ENCODE results near the gene DSG1.
"Not testable (repeated sequence)": the region's sequence is repeated elsewhere in the genome, so short reads cannot be mapped to it uniquely, and the experiment has no call there.

DSG1 gene

GRCh38 chr18:31317860-31318259 lies at the start of gene DSG1:
Gene DSG1, plus strand, starts transcription at chr18:31318160. Its CDS starts 141 bp downstream, at chr18:31318301.
- no peak for DNase-seq

- DNase-seq, result no peak
Measured at GRCh38 chr18:31268985-31269406, 49.0 kb upstream of the DSG1 start.

DNA sequence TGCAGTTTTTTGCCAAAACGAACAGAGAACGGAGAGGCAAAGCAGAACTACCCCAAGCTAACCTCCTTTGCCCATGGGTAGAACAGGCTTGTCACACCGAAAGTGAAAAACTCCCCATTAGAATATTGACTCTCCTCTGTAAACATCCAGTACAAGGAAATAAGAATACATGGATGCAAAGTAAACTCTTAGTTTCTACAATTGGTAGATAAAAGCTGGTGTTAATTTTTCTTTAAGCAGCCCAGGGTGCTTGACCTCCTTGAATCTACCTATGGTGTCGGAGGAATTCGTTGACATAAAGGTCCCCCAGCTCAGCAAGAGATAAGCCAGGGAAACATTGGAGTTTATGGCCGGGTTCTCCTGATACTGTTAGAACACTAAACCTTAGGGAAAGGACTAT lies 48.4 kb upstream of the DSG1 start:
- no peak for DNase-seq

DNA sequence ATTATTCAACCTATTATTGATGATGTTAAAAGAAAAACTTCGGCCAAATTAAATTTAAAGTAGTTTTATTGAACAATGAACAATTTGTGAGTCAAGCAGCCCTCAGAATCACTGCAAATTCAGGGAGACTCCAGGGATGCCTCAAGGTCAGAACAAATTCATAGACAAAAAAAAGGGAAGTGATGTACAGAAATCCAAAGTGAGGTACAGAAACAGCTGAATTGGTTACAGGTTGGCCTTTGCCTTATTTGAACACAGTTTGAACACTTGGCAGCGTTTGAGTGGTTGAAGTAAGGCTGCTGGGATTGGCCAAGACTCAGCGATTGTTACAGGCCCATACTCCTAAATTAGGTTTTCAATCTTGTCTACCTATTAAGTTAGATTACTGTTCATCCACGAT lies 47.4 kb upstream of the DSG1 start:
- no peak for DNase-seq

- no peak for DNase-seq
Measured at GRCh38 chr18:31273812-31274527, 44.0 kb upstream of the DSG1 start.

DNA sequence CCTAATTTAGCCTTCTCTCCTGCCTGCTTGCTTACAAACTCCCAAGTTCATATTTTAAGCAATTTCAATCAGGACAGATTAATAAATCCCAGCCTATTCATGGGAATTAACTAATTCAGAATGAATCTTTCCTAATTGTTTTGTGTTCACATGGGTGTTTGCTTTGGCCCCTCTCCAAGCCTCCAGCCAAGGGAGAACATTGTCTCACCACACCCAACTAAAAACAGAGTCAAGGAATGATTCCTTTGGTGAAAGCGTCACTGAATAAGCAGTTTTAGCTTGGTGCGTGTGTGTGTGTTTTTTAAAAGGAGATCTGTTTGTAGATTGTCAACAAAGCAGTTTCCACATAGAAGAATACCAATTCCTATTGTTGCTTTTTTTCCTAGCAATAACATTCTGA lies 43.0 kb upstream of the DSG1 start:
- no peak for DNase-seq

DNA sequence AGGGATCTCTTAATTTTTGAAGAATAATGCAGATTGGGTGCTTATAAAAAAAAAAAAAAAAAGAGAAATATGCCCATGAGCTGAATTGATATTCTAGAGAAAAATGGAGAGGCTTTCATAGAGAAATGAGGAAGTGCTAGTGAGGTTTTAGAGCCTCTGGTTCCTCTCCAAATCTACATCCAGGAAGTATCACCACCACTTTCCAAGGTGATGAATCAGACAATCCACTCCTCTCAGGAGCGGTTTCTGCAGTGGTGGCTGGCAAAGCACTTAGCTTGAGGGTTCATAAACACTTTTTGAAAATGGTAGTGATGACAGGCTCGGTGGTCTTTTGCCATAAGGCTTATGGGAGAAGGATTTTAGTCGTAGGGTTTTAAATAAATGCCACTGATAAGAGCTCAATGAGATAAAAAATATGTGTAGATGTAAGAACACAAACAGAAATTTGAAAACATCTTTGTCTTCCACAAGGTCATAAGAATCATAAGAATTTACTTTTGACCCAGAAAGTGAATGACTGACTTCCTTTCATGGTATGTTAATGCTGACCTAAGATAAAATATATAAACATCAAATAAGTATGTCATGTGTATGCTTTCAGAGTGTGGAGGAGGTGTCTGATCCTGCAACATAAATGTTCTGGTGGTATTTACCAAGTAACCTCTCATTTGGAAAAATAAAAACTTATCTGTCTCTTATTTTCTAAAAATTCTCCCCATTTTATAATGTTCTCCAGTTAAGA lies 42.1 kb upstream of the DSG1 start:
- no peak for DNase-seq

- no peak for DNase-seq
Measured at GRCh38 chr18:31278609-31279071, 39.3 kb upstream of the DSG1 start.

- no peak for DNase-seq
Measured at GRCh38 chr18:31280502-31280901, 37.5 kb upstream of the DSG1 start.

- DNase-seq, result no peak
Measured at GRCh38 chr18:31281437-31281836, 36.5 kb upstream of the DSG1 start.

GRCh38 chr18:31289446-31289845 lies 28.5 kb upstream of the DSG1 start:
- not testable (repeated sequence) for DNase-seq

DNA sequence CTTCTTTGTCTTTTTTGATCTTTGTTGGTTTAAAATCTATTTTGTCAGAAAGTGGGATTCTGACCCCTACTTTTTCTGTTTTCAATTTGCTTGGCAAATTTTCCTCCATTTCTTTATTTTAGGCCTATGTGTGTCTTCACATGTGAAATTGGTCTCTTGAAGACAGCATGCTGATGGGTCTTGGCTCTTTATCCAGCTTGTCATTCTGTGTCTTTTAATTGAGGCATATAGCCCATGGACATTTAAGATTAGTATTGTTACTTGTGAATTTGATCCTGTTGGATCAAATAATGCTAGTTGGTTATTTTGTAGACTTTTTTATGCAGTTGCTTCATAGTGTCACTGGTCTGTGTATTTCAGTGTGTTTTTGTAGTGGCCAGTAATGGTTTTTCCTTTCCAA lies 26.3 kb upstream of the DSG1 start:
- no peak for DNase-seq

DNA sequence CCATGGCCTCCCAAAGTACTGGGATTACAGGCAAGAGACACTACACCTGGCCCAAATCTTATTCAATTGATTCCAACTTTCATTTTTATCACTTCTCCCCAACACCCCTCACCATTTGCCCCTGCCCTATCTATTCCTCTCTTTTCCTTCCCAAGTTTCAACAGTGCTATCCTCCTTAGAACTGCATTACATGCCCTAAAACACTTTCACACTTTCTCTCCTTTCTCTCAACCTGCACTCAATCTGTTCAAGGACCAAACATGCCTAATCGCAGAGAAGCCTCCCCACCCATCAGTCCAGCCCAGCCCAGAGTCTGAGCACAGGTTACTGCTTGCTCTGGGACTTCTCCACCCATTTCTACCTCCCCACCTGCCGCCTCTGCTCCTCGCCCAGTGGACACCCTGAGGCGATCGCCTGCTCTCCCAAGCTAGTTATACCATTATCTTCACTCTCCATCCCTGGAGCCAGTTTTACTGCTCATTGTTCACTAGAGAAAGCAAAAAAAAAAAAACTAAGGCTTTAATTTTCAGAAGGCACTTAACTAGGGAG lies 23.7 kb upstream of the DSG1 start:
- no peak for DNase-seq

GRCh38 chr18:31297248-31297647 lies 20.7 kb upstream of the DSG1 start:
- DNase-seq, result no peak

DNA sequence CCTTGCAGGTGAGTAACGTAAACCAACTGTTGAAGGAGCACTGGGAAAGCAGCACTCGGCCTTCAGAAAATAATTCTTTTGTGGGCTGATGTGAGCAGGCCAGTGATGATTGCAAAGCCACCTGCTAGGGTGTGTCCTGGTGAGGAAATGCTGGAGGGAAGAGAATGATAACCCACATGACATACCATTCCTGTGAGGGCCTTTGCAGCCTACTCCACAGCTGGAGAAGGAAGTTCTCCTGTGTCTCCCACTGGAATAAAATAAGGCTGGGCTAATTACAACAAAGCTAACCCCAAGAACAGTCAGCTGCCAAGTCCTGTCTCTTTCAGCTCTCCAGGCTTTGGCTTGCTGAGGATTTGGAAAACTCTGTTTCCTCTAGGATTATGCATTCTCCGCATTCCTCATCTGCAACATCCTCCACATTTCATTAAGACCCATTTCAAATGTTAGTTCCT lies 16.7 kb upstream of the DSG1 start:
- no peak for DNase-seq

GRCh38 chr18:31302991-31303390 lies 15.0 kb upstream of the DSG1 start:
- no peak for DNase-seq

- DNase-seq, result no peak
Measured at GRCh38 chr18:31303771-31304170, 14.2 kb upstream of the DSG1 start.

DNA sequence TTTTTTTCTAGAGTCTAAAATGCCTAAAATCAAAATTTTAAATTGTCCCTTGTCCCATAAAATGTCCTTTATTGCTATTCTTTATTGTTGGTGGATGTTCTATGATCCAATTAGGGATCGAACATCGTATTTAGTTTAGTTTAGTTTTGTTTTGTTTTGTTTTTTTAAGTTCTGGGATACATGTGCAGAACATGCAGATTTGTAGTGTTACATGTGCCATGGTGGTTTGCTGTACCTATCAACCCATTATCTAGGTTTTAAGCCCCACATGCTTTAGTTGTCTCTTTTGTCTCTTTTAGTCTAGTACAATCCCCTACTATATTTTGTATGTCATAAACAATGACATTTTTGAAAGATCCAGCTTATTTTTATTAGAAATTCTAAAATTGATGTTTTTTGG lies 8.8 kb upstream of the DSG1 start:
- no peak for DNase-seq

DNA sequence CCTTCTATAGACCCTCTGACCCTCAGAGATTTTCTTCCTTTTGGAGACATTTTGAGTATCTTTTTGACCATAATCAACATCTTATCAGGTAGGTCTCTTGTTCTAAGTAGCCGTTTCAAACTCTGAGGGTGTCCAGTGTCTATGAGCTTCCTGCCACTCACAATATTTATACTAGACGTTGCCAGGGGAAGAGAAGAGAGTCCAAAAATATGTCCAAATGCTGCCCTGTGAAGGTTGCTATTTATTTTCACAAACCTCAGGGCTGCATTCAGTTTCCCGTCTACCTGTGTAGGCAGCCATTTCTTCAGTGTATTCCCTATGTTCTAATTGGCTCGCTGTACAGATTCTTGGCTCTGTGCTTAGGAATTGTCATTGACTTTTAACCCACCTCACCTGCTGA lies 986 bp upstream of the DSG1 start:
- DNase-seq, result no peak

GRCh38 chr18:31321719-31322118 lies 3.8 kb downstream of the DSG1 start:
- no peak for DNase-seq

GRCh38 chr18:31325051-31325450 lies 7.1 kb downstream of the DSG1 start:
- DNase-seq, result no peak

- DNase-seq, result no peak
Measured at GRCh38 chr18:31329787-31330438, 12.0 kb downstream of the DSG1 start.

Measured in nucleus accumbens (tissue), 56 donors.